Cerebellar nuclear complex (tissue), 1 donor: ENCODE results near the gene ENOX2.
"Not testable (repeated sequence)": the region's sequence is repeated elsewhere in the genome, so short reads cannot be mapped to it uniquely, and the experiment has no call there.

Experiments used
- DNase-seq, 2 experiments: peaks; one replicate each; lab custom pipeline; 2025; lab: John Stamatoyannopoulos, UW

ENOX2 gene

DNA sequence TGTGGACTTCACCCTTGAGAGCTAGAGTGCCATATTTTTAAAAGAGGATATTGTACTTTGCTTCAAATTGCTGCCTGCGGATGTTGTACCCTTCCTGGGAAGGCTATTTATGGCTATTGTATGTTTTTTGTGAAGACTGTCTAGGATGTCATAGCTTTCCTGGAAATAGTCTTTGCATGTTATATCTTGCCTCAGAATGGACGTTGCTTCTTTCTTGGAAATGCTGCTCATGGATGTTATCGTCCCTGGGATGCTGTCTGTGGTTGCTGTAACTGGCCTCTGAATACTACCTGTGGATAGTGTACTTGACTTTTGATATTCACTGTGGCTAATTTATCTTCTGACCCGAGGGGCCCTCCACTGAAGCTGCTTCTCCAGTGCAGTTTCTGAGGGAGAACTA, 146.8 kb downstream of the ENOX2 start:
- no peak for DNase-seq

DNA sequence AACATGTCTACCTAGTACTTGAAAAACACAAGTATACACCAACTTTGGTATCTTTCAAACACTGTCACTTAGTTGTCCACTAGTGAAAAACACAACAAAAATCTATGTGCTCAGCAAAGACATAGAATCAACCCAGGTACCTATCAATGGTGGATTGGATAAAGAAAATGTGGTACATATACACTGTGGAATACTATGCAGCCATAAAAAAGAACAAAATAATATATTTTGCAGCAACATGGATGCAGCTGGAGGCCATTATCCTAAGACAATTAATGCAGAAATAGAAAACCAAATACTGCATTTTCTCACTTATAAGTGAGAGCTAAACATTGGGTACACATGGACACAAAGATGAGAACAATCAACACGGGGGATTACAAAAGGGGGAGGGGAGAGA, 148.7 kb downstream of the ENOX2 start:
- no peak for DNase-seq

DNA sequence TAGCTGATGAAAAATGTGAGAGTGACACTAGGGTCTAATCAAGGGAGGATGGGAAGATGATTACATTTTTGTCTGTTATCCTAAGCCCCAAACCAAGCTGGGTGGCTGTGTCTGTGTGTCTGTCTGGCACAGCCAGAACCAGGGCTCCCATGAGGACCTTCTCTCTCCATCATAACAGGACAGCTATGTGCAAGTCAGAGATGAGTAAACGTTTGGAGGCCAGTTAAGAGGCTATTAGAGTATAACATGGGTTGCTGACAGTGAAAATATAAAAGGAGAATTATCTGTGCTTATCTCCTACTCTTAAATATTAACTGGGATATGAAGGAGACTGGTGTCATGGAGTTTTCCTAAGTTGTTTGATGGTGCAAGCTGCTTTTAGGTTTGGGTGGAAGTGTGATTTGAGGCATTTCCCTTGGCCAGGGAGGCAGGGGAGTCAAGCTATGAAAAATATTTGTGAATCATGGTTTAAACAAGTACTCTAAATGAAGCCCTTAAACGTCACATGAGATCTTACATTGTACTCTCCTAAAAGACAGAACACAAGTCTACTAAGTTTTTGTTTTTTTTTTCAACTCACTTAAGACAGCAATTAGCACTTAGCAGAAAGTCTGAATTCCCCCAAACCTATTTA, 156.2 kb downstream of the ENOX2 start:
- DNase-seq: no peak

DNA sequence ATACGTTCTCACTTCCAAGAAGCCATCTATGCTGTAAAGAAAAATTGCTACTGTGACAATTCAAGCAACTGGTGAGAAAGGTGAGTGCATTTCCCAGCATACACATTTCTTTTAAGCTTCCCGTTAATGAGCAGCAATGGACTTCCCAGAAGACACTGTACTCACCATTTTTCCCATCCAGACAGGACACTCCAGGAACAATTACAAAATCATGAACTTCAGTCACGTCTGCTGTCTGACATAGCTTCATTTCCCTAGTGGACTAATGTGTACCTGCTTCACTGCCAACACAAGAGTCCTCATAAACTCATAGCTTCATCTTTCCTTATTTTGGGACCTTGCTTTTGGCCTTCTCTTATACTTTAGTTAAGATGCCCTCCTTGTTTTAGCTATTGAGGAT, 156.9 kb downstream of the ENOX2 start:
- DNase-seq: no peak

DNA sequence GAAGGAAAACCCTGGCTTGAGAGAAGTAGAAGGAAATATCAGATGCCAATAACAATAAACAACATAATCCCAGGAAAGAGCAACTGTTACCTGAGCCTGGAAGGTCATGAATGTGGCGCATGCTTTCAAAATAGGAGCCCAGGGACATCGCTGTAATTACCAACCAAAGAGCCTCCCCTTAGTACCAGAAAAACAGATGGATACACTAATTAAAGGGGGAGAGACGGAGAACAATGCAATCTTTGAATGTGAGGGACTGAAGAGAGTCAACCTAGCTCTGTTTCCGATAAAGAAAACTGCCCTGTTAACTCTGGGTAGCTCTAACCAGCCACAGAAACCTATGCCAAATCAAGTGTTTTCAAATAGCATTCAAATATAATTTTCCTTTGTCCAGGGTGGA, 161.4 kb downstream of the ENOX2 start:
- DNase-seq: no peak

DNA sequence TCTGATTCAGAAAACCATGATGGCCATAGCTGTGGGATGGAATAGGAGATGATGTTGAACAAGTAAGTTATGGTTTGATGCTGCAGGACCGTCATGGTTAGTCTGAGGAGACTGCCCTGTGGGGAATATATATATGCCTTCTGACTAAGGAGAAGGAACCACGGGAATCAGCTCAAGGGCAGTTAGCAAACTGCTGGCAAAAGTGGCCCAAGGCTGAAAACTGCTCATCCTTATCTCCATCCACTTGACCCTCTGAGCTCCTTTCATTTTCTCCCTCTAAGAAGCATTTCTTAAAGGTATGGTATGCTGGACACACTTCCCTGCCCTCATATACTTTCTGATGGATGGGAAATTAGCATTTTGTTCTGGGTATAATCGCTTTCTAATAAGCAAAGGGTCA, 161.9 kb downstream of the ENOX2 start:
- no peak for DNase-seq

DNA sequence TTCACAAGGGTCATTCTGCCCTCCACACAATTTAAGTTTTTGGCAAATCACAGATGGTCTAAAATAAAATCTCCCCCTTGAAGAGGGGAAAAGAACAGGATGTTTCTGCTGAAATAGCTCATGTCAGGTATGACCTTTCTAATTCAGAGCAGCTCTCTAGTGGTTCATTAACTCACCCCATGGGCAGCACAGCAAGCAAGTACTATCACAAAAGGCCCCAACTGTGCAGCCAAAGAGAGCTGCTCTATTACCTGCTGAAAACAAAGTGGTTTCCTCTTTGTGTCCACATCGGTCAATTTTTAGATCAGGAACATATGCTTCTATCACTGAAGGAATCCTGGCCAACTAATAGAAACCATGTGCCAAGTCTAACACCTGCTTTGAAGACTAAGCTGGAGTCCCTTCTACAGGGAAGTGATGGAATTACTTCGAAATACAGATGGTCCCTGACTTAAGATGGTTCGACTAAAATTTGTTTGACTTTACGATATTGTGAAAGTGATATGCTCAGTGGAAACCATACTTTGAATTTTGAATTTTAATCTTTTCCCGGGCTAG, 164.3 kb downstream of the ENOX2 start:
- DNase-seq: peak in 1 of 2 experiments; percentile 8

DNA sequence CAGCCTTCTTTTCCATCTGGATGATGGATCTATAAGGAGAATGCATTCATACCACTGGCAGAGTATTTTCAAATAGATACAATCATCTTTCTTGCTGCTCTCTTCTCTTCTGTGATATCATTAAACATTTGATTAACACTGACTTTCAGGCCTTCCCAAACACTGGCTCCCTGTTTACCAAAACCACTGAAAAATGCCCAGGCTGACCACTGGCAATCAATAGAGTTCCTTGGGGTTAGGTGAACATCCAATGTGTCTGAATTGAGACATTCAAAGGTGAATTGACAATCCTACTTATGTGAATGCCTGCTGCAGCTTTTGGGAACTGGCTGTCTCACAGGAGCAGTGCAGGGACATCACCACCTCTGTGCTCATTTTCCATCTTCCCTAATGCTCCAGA, 168.3 kb downstream of the ENOX2 start:
- no peak for DNase-seq

DNA sequence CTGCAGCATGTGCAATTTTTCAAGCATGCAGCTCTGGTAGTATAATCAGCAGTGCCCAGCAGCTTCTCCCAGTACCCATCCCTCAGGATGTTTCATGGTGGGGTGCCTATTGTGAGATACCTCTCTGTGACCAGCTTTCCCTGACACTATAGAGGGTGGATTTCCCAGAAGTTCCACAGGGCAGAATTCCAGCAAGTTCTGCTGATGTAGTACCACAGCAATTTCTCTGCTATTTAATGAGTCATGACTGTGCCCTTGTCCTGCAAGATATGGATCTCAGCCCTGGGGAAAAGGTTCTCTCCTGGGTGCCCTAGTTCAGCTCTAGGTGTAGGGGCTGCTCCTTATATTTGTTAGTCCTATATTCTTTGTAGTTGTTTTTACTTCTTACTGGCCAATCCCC, 174.8 kb downstream of the ENOX2 start:
- no peak for DNase-seq

DNA sequence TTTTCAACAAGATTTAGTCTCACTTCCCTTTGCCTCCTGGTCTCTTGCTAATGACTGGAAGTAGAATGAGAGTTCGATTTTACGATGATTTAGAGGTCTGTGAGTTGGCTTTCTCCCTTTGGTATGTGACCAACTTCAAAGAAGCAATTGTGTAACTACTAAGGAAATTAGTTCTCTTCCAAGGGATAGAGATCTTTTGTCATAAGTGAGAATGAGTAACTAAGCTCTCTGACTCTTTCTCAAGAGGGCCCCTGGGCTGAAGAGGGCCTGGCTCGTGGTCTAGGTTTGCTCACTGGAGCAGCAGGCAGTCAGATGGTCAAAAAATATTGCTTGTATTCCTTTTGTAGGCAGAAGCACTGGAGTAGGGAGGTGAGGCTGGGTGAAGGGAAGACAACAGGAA, 176.3 kb downstream of the ENOX2 start:
- no peak for DNase-seq

DNA sequence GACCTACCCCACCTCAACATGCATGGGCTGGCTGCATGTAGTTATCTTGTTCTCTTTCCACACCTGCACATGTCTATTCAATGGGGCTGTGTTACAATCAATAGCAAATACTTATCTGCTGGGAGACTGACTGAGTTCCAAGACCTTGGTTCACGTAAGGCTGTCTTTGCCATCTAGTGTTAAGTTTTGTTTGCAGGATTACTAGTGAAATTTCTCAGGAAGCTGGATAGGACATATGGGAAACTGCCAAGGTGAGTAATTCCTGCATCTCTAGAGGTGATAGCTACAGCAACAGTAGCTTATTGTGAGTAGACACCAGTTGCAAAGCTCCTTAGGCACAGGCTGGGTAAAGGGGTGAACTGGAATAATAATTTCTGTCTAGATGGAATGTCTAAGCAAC, 177.5 kb downstream of the ENOX2 start:
- no peak for DNase-seq

DNA sequence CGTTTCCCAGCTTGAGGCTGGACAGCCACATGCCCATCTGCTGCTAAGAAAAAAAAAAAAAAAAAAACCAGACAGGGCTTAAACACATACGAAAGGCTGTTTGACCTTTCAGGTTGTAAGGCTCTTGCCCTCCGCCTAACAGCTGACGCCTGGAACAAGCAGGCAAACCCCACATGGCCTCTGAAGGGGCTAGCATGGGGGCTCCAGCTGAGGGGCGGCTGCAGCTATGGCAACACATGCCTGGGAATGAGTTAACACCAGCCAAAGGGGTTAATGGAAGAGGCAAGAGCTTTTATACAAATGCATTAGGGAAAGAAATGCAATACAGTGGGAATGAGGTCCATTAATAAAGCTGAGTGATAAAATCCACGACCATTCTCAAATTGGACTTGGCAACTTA, 183.6 kb downstream of the ENOX2 start:
- DNase-seq: no peak

DNA sequence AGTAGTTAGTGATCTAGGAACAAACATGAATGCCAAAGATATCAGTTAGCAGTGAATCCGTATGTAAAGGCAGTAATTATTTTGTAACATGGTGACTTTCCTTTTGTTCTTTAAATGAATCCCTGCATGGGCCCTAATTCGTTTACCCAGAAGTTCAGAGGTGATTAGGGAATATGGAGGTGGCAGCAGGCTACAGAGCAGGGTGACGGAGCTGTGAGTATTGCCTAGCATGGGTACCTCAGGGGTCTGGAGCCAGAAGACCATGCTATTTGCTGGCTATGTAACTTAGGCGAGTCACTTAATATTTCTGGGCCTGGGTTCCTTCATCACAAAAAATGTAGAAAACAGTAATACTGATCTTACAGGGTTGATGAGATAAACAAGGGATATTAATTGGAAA, 184.9 kb downstream of the ENOX2 start:
- DNase-seq: no peak

DNA sequence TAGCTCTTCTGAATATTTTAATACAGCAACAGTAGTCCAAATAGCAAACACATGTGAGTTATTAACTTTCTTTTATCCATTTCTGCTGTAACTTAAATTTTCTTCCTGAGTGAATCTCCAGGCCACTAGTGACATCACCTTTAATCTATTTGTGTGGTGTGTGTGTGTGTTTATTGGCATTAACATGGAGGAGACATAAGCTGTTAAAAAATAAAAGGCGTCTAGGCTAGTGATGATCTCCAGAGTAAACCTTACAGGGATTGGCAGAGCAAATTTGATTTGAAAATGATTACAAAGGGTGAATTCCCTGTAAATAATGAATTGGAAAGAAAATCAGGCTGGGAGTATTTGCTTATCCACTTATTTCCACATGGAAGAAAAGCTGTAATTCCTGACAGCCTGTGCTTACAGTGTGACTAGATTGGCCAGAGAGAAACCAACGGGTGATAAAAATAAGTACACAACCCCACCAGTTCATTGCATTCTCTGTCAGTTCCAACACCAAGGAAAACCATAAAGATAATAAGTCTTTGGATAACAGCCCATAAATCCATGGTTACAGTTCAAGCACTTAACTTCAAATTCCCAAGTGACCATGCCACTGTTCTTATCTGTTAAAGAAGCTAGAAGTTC, 186.1 kb downstream of the ENOX2 start:
- no peak for DNase-seq

DNA sequence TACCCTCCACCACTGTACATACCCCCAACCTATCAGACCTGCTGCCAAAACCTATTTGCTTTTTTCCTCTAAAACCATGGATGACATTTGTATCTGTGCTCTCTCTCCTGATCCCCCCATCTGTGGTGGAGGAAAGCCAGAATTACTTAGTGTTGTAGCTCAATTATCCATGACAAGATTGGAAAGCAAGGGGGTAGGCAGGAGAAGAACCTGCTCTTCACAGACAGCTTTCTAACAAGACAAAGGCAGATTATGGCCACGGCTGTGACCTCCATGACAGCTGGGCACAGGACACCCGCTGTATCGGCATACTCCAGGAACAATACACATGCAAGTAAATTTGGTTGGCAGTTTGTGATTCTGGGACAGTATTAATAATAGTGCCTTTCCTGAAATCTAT, 186.7 kb downstream of the ENOX2 start:
- DNase-seq: no peak

DNA sequence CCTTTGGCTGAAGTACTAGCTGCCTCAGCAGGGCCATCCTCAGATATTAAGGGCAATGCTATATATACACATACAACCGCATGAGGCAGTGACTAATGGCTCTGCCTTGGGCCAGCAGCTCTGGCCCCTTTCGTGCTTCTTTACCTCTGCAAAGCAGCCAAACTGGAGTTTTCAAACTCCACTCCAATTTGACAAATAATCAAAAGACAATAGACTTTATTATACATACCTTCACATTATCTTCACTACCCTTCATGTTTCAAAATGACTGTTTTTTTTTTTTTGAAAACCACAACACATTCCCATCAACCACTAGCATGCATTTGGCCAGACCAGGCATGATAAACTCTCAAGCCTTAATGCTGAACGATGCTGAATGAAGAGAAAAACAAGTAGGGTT, 187.7 kb downstream of the ENOX2 start:
- no peak for DNase-seq

DNA sequence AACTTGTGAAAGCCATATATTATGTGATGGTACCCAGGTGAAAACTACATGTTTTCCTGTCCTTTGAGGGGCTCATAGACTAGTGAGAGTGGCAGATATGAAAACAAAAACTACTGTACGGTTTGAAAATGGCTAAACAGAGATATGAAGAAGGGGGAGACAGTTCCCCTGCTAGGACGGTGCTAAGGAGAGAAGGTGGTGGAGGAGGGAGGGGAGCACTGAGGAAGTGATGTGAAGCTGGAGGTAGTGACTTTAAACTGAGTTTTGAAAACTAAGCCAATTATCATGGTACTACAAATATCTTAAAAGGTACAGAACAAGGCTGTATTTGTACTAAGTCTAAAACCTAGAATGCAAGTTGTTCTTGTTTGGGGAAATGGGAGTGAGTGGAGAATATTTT, 188.3 kb downstream of the ENOX2 start:
- DNase-seq: no peak

DNA sequence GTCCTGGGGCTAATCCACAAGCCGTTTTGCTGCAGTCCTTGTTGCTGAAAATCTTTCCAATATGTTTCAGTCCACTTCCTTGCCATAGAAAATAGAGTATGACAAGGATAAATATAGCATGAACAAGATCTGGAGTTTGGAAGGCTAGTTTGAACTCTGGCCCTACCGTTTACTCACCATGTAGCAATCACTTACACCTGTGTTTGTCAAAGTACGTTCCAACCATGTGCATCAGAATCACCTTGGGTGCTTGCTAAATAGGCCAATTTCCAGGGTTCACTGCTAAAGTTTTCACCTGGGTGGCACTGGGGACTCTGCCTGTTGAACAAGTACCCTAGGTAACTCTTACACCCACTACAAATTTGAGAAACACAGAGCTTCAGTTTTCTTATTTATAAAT, 188.9 kb downstream of the ENOX2 start:
- DNase-seq: no peak

DNA sequence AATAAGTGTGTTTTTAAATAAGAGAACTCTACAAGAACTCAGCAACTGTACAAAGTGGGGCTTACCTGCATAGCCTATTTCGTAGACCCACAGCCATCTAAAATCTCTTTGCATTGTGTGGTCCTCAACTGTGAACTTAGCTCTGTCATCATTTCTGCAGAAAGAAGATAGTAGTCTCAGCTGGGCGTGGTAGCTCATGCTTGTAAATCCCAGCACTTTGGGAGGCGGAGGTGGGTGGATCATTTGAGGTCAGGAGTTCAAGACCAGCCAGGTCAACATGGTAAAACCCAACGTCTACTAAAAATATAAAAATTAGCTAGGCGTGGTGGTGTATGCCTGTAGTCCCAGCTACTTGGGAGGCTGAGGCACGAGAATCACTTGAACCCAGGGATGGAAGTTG, 193.8 kb downstream of the ENOX2 start:
- not testable (repeated sequence) for DNase-seq

DNA sequence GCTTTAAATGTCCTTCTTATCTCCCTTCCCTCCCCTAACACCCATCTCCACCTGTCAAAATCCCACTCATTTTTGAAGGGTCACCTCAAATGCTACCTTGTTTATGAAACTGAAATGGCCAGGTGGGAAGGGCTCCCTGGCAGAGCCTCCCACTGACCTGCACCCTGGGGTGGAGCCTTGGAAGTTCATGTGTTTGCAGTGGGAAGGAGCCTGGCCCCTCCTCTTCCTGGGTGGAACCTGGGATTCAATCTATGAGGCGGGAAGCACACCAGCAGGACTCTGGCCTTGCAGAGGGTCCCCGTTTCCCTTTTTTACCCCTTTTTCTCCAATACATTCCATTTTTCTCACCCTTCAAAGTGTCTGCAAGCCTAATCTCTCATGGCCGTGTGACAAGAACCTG, 197.4 kb downstream of the ENOX2 start:
- DNase-seq: no peak

DNA sequence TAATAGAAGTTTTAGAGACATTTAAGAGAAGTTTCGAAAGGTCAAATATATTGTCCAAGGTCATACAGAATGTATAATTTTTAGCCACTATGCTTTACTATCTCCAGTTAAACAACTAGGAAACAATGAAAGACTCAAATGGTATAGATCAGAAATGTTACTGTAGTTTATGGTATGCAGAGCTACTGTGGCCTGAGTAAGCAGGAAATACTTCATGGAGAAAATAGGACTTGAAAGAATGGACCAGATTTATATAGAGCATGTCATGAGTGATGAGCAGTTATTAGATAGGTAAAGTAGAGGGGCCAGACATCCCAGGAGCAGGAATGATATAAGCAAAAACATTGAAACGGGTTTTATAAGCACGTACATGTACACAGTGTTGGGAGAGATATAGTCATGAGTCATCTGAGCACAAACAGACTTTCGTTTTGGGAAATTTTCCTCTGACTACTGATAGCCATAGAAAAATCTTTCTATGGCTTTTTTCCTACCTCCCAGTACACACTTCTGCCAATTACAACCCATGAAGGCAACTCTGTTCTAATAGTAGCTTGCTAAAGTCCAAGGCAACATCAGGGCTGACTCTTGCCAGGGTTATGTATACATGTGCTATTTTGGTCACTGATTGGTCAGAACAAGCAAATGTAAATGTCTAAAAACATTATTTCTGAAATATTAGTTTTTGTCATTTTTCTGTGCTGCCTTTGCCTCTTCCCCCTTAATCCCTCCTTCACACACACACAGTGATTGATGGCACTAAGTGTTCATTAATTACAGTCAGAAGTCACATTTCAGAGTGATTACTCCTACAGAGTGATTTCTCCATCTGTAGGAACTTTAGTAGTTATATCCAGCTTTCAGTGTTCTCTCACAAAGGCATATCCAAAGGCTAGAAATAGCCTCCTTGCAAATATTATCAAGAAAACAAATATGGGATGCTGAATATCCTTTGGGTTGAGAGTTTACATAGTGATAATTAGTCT, 198.7 kb downstream of the ENOX2 start:
- DNase-seq: no peak

DNA sequence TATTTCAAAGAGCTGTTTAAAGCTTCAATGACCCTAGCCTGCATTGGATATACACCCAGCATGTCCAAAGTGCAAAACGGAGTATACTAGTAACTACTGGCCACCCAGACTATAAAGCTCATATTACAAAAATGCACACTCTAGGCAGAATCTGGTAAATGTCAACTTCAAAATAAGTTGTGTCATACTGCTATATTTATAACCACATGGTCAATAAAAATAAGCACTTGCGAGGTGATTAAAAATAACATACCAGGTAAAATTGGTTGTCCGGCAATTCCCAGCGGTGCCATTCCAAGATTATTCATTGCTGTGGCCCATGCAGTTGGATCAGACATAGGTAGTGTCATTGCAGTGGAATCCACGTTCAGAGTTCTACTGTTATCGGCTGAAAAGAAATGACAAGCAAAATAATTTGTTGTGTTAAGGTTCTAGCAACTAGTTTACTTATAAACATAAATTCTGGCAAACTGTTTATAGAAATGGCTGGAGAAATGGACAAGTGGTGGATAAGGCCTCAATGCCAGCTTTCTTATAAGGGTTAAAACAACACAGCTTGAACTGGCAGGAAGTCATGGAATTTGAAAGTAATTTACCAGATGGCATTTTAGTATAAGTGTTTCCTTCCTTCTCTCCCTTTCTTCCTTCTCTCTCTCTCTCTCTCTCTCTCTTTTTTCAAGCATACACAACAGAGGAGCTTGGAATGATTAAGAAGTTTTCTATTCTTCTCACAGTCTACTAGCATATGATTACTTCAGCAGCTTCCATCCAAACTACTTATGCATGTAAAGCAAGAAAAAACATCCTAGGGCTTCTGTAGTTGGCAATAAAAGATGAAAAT, 199.9 kb downstream of the ENOX2 start:
- DNase-seq: no peak
